Trophoblast cell (in vitro differentiated cells and primary cell): ENCODE data around the gene CLIP4.

Source experiments
- DNase-seq, 2 donors: peaks; one replicate each; pipeline ENCODE4 v3.0.0-alpha.2; 2016
- H2AFZ ChIP-seq: 2 replicates; pipeline ENCODE4 v1.6.1; 2013; ENCODE audit warnings: low read length, moderate library complexity, mild to moderate bottlenecking; ENCODE audit not compliant: insufficient read depth, poor library complexity
- H2AK5ac ChIP-seq: 2 replicates; pipeline ENCODE4 v1.6.1; 2013; ENCODE audit warnings: mild to moderate bottlenecking, low read length
- H2BK120ac ChIP-seq: 2 replicates; pipeline ENCODE4 v1.6.1; 2013; ENCODE audit warnings: low read length, mild to moderate bottlenecking, moderate library complexity; ENCODE audit not compliant: insufficient read depth, poor library complexity
- H2BK12ac ChIP-seq: 2 replicates; pipeline ENCODE4 v1.6.1; 2013; ENCODE audit warnings: mild to moderate bottlenecking, low read length, moderate library complexity
- H2BK5ac ChIP-seq: 2 replicates; pipeline ENCODE4 v1.6.1; 2013; ENCODE audit warnings: low read length, low read depth, moderate library complexity, mild to moderate bottlenecking; ENCODE audit not compliant: poor library complexity
- H3K14ac ChIP-seq: 2 replicates; pipeline ENCODE4 v1.6.1; 2013; ENCODE audit warnings: mild to moderate bottlenecking, low read length
- H3K18ac ChIP-seq: 2 replicates; pipeline ENCODE4 v1.6.1; 2013; ENCODE audit warnings: mild to moderate bottlenecking, low read length
- H3K23ac ChIP-seq: 2 replicates; pipeline ENCODE4 v1.6.1; 2013; ENCODE audit warnings: low read length
- H3K27ac ChIP-seq: 2 replicates; pipeline ENCODE4 v1.5.1; 2013; ENCODE audit warnings: low read depth, mild to moderate bottlenecking, inconsistent platforms, low read length, moderate library complexity
- H3K27me3 ChIP-seq: 2 replicates; pipeline ENCODE4 v1.6.1; 2013; ENCODE audit warnings: inconsistent platforms, mild to moderate bottlenecking, low read length, moderate library complexity; ENCODE audit not compliant: insufficient read depth
- H3K36me3 ChIP-seq, 2 experiments: 1 replicate in 1 of 2; 2 replicates in 1 of 2; pipeline ENCODE4 v1.6.1; 2013; ENCODE audit warnings: low read length in 2 of 2, mild to moderate bottlenecking in 2 of 2, moderate library complexity in 1 of 2; ENCODE audit not compliant: insufficient read depth in 2 of 2, control insufficient read depth in 1 of 2
- H3K4ac ChIP-seq: 2 replicates; pipeline ENCODE4 v1.6.1; 2013; ENCODE audit warnings: low read depth, mild to moderate bottlenecking, low read length, moderate library complexity
- H3K4me1 ChIP-seq, 2 experiments: 1 replicate in 1 of 2; 2 replicates in 1 of 2; pipeline ENCODE4 v1.6.1; 2013; ENCODE audit warnings: low read length in 2 of 2, mild to moderate bottlenecking in 2 of 2, moderate library complexity in 1 of 2; ENCODE audit not compliant: insufficient read depth in 2 of 2, control insufficient read depth in 1 of 2
- H3K4me2 ChIP-seq: 2 replicates; pipeline ENCODE4 v1.6.1; 2013; ENCODE audit warnings: inconsistent platforms, mild to moderate bottlenecking, low read length, moderate library complexity
- H3K4me3 ChIP-seq: 2 replicates; pipeline ENCODE4 v1.5.1; 2013; ENCODE audit warnings: mild to moderate bottlenecking, low read depth, low read length, inconsistent platforms
- H3K79me1 ChIP-seq: one replicate; pipeline ENCODE4 v1.6.1; 2013; ENCODE audit warnings: low read length
- H3K79me2 ChIP-seq: 2 replicates; pipeline ENCODE4 v1.6.1; 2013; ENCODE audit warnings: low read length, mild to moderate bottlenecking; ENCODE audit not compliant: control insufficient read depth, insufficient read depth, poor library complexity
- H3K9ac ChIP-seq: 2 replicates; pipeline ENCODE4 v1.6.1; 2013; ENCODE audit warnings: mild to moderate bottlenecking, low read length
- H3K9me3 ChIP-seq: 2 replicates; pipeline ENCODE4 v1.6.1; 2013; ENCODE audit warnings: low read depth, mild to moderate bottlenecking, control low read depth, inconsistent platforms, low read length; ENCODE audit not compliant: insufficient read depth
- H4K12ac ChIP-seq: 2 replicates; pipeline ENCODE4 v1.6.1; 2013; ENCODE audit warnings: low read depth, mild to moderate bottlenecking, low read length, moderate library complexity
- H4K8ac ChIP-seq: 2 replicates; pipeline ENCODE4 v1.6.1; 2013; ENCODE audit warnings: low read depth, mild to moderate bottlenecking, low read length, moderate library complexity
- H4K91ac ChIP-seq: one replicate; pipeline ENCODE4 v1.6.1; 2013; ENCODE audit warnings: low read depth, mild to moderate bottlenecking, low read length, moderate library complexity
- WGBS: extraction: QIAGEN DNeasy Blood & Tissue Kit; methylation state at CpG from one replicate; pipeline ENCODE4 v1.1.7; 2013; ENCODE audit warnings: missing lambda C conversion rate; ENCODE audit not compliant: insufficient read length, insufficient coverage; ENCODE audit errors: extremely low coverage; 5-methylcytosine and 5-hydroxymethylcytosine counted together

The CLIP4 gene

GRCh38 chr2:29189052-29189451 is 73.8 kb downstream of the CLIP4 start:
- Histone ChIP-seq H3K27ac (no peak overlapping the region), H2AFZ (no peak overlapping the region), H3K18ac (no peak overlapping the region), H3K9ac (no peak overlapping the region), H4K91ac (no peak overlapping the region), H2BK5ac (no peak overlapping the region), H3K23ac (no peak overlapping the region), H3K4ac (no peak overlapping the region), H3K36me3 (no peaks in the 10 kb centered on the region), H3K14ac (no peak overlapping the region), H2AK5ac (no peak overlapping the region), H4K8ac (no peak overlapping the region), H3K27me3 (no peaks in the 10 kb centered on the region), H3K4me3 (no peak overlapping the region), H3K9me3 (peaks cover 5% of the 10 kb centered on the region), H3K79me2 (no peaks in the 10 kb centered on the region), H2BK12ac (no peak overlapping the region), H3K4me2 (no peak overlapping the region), H3K4me1 (no peaks in the 10 kb centered on the region), H3K79me1 (no peaks in the 10 kb centered on the region), H2BK120ac (no peak overlapping the region), H4K12ac (no peak overlapping the region)
- no CpG with 5 or more reads among the region's 5 CpGs for WGBS
- DNase-seq: no peak

- H3K18ac ChIP-seq: no peak overlapping the region
- no peak overlapping the region for H3K4ac ChIP-seq
- H3K36me3 ChIP-seq: no peaks in the 10 kb centered on the region
- H3K79me1 ChIP-seq: no peaks in the 10 kb centered on the region
- H4K91ac ChIP-seq: no peak overlapping the region
- H3K79me2 ChIP-seq: no peaks in the 10 kb centered on the region
- H2AK5ac ChIP-seq: no peak overlapping the region
- peaks cover 5% of the 10 kb centered on the region for H3K9me3 ChIP-seq
- no peak overlapping the region for H2AFZ ChIP-seq
- H4K12ac ChIP-seq: no peak overlapping the region
- no peak overlapping the region for H2BK12ac ChIP-seq
- H3K23ac ChIP-seq: no peak overlapping the region
- H3K27ac ChIP-seq: no peak overlapping the region
- no peak for DNase-seq
- H3K4me2 ChIP-seq: no peak overlapping the region
- H3K27me3 ChIP-seq: no peaks in the 10 kb centered on the region
- no peak overlapping the region for H2BK120ac ChIP-seq
- no peak overlapping the region for H3K9ac ChIP-seq
- H4K8ac ChIP-seq: no peak overlapping the region
- H3K14ac ChIP-seq: no peak overlapping the region
- H3K4me1 ChIP-seq: no peaks in the 10 kb centered on the region
- no peak overlapping the region for H3K4me3 ChIP-seq
- no CpG with 5 or more reads among the region's 6 CpGs for WGBS
- no peak overlapping the region for H2BK5ac ChIP-seq
Measured at GRCh38 chr2:29191817-29192216, 76.6 kb downstream of the CLIP4 start.

- DNase-seq: peak in 1 of 2 donors; percentile 71
- Histone ChIP-seq H3K27me3 (no peaks in the 10 kb centered on the region), H2BK120ac (no peak overlapping the region), H3K27ac (no peak overlapping the region), H3K23ac (no peak overlapping the region), H3K4me1 (no peaks in the 10 kb centered on the region), H3K36me3 (no peaks in the 10 kb centered on the region), H3K79me1 (no peaks in the 10 kb centered on the region), H3K14ac (no peak overlapping the region), H3K9ac (no peak overlapping the region), H4K91ac (no peak overlapping the region), H2AFZ (no peak overlapping the region), H3K4ac (no peak overlapping the region), H4K8ac (no peak overlapping the region), H3K18ac (no peak overlapping the region), H4K12ac (no peak overlapping the region), H2BK12ac (no peak overlapping the region), H3K4me3 (no peak overlapping the region), H3K79me2 (no peaks in the 10 kb centered on the region), H2BK5ac (no peak overlapping the region), H2AK5ac (no peak overlapping the region), H3K9me3 (peaks cover 3% of the 10 kb centered on the region), H3K4me2 (no peak overlapping the region)
- WGBS: no CpG with 5 or more reads among the region's 3 CpGs
Measured at GRCh38 chr2:29192526-29192925, 77.3 kb downstream of the CLIP4 start.

- no peaks in the 10 kb centered on the region for H3K36me3 ChIP-seq
- peaks cover 3% of the 10 kb centered on the region for H3K9me3 ChIP-seq
- H4K91ac ChIP-seq: no peak overlapping the region
- H2BK5ac ChIP-seq: no peak overlapping the region
- no peak overlapping the region for H3K23ac ChIP-seq
- H2BK12ac ChIP-seq: no peak overlapping the region
- H3K4ac ChIP-seq: no peak overlapping the region
- no peak overlapping the region for H3K9ac ChIP-seq
- H3K79me1 ChIP-seq: no peaks in the 10 kb centered on the region
- H4K8ac ChIP-seq: no peak overlapping the region
- H4K12ac ChIP-seq: no peak overlapping the region
- no peak overlapping the region for H3K14ac ChIP-seq
- H2AK5ac ChIP-seq: no peak overlapping the region
- no peak overlapping the region for H3K18ac ChIP-seq
- no peak overlapping the region for H2AFZ ChIP-seq
- H3K27me3 ChIP-seq: no peaks in the 10 kb centered on the region
- peak; percentile 79 to 90 for DNase-seq
- WGBS: no CpG with 5 or more reads among the region's 12 CpGs
- no peak overlapping the region for H3K4me2 ChIP-seq
- H3K27ac ChIP-seq: no peak overlapping the region
- no peaks in the 10 kb centered on the region for H3K79me2 ChIP-seq
- no peaks in the 10 kb centered on the region for H3K4me1 ChIP-seq
- no peak overlapping the region for H3K4me3 ChIP-seq
- H2BK120ac ChIP-seq: no peak overlapping the region
Measured at GRCh38 chr2:29193111-29193510, 77.9 kb downstream of the CLIP4 start.
